ENCODE results near the gene SLC22A1. TPM values are rescaled to one million over a fixed set of nuclear protein-coding genes. Genes with fewer than 3 reads are reported as not detected.
"Not testable (repeated sequence)": the region's sequence is repeated elsewhere in the genome, so short reads cannot be mapped to it uniquely, and the experiment has no call there.

Gene SLC22A1
- total RNA-seq, result 0.05 and 0.17 TPM in 2 replicates

- no peak for DNase-seq
Measured at GRCh38 chr6:160121558-160121957, at the start of gene SLC22A1. Gene SLC22A1, plus strand, starts transcription at chr6:160121815. Its CDS starts 121 bp downstream, at chr6:160121936.

DNA sequence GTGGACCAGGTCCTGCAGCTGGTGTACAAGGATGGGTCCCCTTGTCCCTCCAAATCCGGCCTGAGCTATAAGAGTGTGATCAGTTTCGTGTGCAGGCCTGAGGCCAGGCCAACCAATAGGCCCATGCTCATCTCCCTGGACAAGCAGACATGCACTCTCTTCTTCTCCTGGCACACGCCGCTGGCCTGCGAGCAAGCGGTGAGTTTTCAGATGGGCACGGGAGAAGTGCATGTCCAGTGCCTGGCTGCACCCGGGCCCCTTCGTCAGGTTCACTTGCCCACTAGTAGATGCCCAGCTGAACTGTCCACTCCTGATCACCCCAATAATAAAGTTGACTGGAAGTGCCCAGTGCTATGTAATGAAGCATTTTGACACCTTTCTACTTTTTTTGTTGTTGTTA, 48.3 kb upstream of the SLC22A1 start:
- no peak for DNase-seq

- no peak for DNase-seq
Measured at GRCh38 chr6:160076009-160076408, 45.6 kb upstream of the SLC22A1 start.

GRCh38 chr6:160077024-160077423, 44.6 kb upstream of the SLC22A1 start:
- DNase-seq, result no peak

GRCh38 chr6:160077526-160077925, 44.1 kb upstream of the SLC22A1 start:
- no peak for DNase-seq

DNA sequence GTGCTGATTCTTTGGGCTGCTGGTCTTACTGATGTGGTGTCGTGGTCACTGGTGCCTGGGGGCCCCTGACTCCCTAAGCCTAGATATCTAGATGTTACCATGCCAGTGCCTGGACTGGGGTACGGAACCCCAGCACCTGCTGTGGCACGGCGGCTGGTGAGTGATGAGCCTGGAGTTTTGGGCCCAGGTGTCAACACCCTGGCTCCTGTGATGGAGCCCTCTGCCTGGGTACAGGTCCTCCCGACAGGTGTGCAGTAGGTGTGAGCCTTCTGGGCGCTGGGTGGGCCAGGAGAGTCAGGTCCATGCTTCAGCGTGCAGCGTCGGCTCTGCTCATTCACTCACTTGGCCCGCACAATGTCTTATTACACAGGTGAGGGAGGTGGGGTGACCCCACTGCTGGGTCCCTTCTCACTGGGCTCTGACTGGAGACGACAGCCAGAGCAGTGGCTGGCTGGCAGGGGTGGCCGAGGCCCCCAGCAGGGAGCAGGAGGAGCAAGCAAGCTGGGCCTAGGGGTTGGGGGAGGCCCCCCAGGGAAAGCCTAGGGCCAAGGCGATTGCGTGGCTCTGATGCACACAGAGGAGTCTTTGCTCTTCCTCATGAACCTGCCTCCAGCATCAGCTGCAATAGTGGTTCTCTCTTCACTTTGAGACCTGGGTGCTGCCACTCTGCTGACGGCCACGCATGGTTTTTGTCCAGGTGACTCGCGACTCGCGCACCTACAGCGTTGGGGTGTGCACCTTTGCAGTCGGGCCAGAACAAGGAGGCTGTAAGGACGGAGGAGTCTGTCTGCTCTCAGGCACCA, 42.5 kb upstream of the SLC22A1 start:
- no peak for DNase-seq

- no peak for DNase-seq
Measured at GRCh38 chr6:160079686-160080043, 42.0 kb upstream of the SLC22A1 start.

- DNase-seq, result no peak
Measured at GRCh38 chr6:160080097-160080496, 41.5 kb upstream of the SLC22A1 start.

GRCh38 chr6:160081398-160081797, 40.2 kb upstream of the SLC22A1 start:
- DNase-seq, result no peak

DNA sequence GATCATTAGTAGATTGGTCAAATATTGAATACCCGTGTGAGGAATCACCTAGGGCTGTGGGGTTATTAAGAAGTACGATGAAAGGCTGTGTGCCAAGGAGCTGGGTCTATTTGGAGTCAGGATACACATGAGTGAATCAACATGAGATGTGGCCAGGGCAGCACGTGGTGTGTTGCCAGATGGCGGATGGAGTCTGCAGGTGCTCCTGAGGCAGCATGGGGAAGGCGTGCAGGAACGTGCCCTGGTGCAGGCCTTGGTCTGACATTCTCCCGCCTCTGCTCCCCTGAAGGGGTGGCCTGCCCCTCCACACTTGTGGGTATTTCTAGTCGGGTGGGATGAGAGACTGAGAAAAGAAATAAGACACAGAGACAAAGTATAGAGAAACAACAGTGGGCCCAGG, 39.0 kb upstream of the SLC22A1 start:
- no peak for DNase-seq

- no peak for DNase-seq
Measured at GRCh38 chr6:160084198-160084776, 37.3 kb upstream of the SLC22A1 start.

- no peak for DNase-seq
Measured at GRCh38 chr6:160085226-160085625, 36.4 kb upstream of the SLC22A1 start.

GRCh38 chr6:160085713-160086505, 35.7 kb upstream of the SLC22A1 start:
- DNase-seq, result no peak

GRCh38 chr6:160086754-160087153, 34.9 kb upstream of the SLC22A1 start:
- DNase-seq, result no peak

GRCh38 chr6:160088069-160088783, 33.4 kb upstream of the SLC22A1 start:
- peak; percentile 71 for DNase-seq

GRCh38 chr6:160088784-160089533, 32.7 kb upstream of the SLC22A1 start:
- DNase-seq, result no peak

DNA sequence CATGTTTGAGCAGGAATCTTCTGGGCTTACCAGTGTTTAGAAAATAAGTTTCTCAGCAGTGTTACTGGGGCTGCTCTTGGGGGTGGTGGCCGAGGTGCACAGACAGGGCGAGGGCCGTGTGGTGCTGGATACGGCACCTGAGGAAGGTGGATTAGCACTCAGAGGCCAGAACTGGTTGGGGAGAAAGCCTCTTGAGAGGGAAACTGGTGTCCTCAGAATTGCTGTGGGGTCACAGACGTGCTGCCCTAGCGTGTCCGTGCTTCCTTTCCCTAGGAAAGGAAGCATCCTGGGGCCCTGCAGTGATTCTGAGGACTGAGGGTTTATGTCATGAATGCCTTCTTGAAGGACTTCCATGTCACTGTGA, 32.1 kb upstream of the SLC22A1 start:
- DNase-seq, result no peak

DNA sequence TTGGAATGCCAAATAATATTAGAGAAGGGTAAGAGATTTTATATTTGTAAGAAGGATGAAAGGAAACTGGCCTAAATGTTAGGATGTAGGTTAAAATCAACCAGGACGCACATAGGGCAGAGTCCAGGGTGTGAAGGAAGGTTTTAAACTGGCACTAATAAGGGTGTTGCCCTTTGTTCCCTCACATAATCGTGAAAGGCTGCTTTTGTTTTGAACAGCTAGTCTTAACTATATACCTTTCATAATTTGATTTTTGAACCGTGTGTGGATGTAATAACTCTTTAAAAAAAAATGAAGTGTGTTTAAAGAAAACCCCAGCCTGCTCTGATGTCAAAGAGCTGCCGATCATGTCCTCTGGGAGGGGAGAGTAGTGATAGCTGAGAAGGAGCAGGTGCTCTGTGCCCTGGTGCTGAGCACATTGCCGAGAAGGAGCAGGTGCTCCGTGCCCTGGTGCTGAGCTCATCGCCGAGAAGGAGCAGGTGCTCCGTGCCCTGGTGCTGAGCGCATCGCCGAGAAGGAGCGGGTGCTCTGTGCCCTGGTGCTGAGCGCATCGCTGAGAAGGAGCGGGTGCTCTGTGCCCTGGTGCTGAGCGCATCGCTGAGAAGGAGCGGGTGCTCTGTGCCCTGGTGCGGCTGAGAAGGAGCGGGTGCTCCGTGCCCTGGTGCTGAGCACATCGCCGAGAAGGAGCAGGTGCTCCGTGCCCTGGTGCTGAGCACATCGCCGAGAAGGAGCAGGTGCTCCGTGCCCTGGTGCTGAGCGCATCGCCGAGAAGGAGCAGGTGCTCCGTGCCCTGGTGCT, 31.0 kb upstream of the SLC22A1 start:
- not testable (repeated sequence) for DNase-seq

DNA sequence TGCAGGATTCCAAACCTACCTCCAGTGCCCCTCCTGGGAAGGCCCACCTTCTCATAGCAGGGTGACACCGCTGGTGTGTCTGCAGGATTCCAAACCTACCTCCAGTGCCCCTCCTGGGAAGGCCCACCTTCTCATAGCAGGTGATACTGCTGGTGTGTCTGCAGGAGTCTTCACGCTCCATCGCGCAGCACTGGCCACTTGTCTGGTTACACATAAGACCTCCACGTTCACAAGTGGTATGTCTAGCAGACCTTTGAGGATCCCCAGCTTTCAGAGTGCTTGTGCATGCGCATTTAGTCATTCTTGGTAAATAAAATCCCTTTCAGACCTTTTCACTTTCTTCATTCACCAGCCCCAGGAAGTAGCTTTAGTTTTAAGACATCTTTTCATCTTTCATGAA, 29.4 kb upstream of the SLC22A1 start:
- not testable (repeated sequence) for DNase-seq

- DNase-seq, result no peak
Measured at GRCh38 chr6:160092602-160093001, 29.0 kb upstream of the SLC22A1 start.

GRCh38 chr6:160093061-160093460, 28.6 kb upstream of the SLC22A1 start:
- DNase-seq, result no peak

All from dermis blood vessel endothelial cell (primary cell).